ENCODE data around the gene GPR141. TPM values are rescaled to one million over a fixed set of nuclear protein-coding genes. Genes with fewer than 3 reads are reported as not detected.

The GPR141 gene
- total and polyA plus RNA-seq, 7 donors: 0.82 to 1.2 (median 1.2) TPM; not detected in 4

- no peak overlapping the region for H3K4me3 ChIP-seq
- no peak overlapping the region for H3K27ac ChIP-seq
- no peak for DNase-seq
- H3K4me1 ChIP-seq: no peaks in the 10 kb centered on the region
- H3K36me3 ChIP-seq: no peaks in the 10 kb centered on the region
- no peaks in the 10 kb centered on the region for H3K27me3 ChIP-seq
- no peaks in the 10 kb centered on the region for H3K9me3 ChIP-seq
- WGBS, 2 donors: 74 to 82% methylated on average over 4 of the region's 4 CpGs
- TF ChIP-seq, protein P1, sequence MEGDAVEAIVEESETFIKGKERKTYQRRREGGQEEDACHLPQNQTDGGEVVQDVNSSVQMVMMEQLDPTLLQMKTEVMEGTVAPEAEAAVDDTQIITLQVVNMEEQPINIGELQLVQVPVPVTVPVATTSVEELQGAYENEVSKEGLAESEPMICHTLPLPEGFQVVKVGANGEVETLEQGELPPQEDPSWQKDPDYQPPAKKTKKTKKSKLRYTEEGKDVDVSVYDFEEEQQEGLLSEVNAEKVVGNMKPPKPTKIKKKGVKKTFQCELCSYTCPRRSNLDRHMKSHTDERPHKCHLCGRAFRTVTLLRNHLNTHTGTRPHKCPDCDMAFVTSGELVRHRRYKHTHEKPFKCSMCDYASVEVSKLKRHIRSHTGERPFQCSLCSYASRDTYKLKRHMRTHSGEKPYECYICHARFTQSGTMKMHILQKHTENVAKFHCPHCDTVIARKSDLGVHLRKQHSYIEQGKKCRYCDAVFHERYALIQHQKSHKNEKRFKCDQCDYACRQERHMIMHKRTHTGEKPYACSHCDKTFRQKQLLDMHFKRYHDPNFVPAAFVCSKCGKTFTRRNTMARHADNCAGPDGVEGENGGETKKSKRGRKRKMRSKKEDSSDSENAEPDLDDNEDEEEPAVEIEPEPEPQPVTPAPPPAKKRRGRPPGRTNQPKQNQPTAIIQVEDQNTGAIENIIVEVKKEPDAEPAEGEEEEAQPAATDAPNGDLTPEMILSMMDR (IDR thresholded peaks at IDR 0.05): no peak
- TF ChIP-seq POLR2A (IDR thresholded peaks at IDR 0.05) (no peak), POLR2AphosphoS5 (IDR thresholded peaks at IDR 0.05) (no peak), EP300 (IDR thresholded peaks at IDR 0.05) (no peak)
- intact Hi-C loops (cut with DNase I): no loop called here
Observed at GRCh38 chr7:37765421-37765829, 81.9 kb downstream of the GPR141 start.

GRCh38 chr7:37765872-37766525 is 82.4 kb downstream of the GPR141 start:
- no peaks in the 10 kb centered on the region for H3K4me1 ChIP-seq
- no peak for DNase-seq
- H3K36me3 ChIP-seq: no peaks in the 10 kb centered on the region
- TF ChIP-seq POLR2AphosphoS5 (IDR thresholded peaks at IDR 0.05) (no peak), POLR2A (IDR thresholded peaks at IDR 0.05) (no peak), EP300 (IDR thresholded peaks at IDR 0.05) (no peak)
- TF ChIP-seq, protein P1 (IDR thresholded peaks at IDR 0.05): no peak
- 71 to 81% methylated on average over 6 of the region's 6 CpGs for WGBS, 2 donors
- H3K9me3 ChIP-seq: no peaks in the 10 kb centered on the region
- no peak overlapping the region for H3K4me3 ChIP-seq
- intact Hi-C loops (cut with DNase I): no loop called here
- H3K27ac ChIP-seq: no peak overlapping the region
- no peaks in the 10 kb centered on the region for H3K27me3 ChIP-seq

- intact Hi-C loops (cut with DNase I): no loop called here
- no peak for DNase-seq
- Histone ChIP-seq H3K27me3 (no peaks in the 10 kb centered on the region), H3K27ac (no peak overlapping the region), H3K9me3 (no peaks in the 10 kb centered on the region), H3K4me3 (no peak overlapping the region), H3K36me3 (no peaks in the 10 kb centered on the region), H3K4me1 (no peaks in the 10 kb centered on the region)
- WGBS, 2 donors: 86% methylated on average over 1 of the region's 1 CpG
- TF ChIP-seq, protein P1 (IDR thresholded peaks at IDR 0.05): no peak
- TF ChIP-seq POLR2AphosphoS5 (IDR thresholded peaks at IDR 0.05): no peak
- TF ChIP-seq POLR2A (IDR thresholded peaks at IDR 0.05): no peak
- TF ChIP-seq EP300 (IDR thresholded peaks at IDR 0.05): no peak
Observed at GRCh38 chr7:37768611-37769010, 85.0 kb downstream of the GPR141 start.

- Histone ChIP-seq H3K4me3 (no peak overlapping the region), H3K9me3 (no peaks in the 10 kb centered on the region), H3K36me3 (no peaks in the 10 kb centered on the region), H3K4me1 (no peaks in the 10 kb centered on the region), H3K27ac (no peak overlapping the region), H3K27me3 (no peaks in the 10 kb centered on the region)
- DNase-seq: no peak
- whole genome bisulfite sequencing, 2 donors: 31 to 39% methylated on average over 1 of the region's 1 CpG
- TF ChIP-seq POLR2AphosphoS5 (IDR thresholded peaks at IDR 0.05): no peak
- intact Hi-C loops (cut with DNase I): no loop called here
Observed at GRCh38 chr7:37769291-37769690, 85.7 kb downstream of the GPR141 start.

GRCh38 chr7:37769726-37770125 is 86.2 kb downstream of the GPR141 start:
- intact Hi-C loops (cut with DNase I): no loop called here
- no peaks in the 10 kb centered on the region for H3K27me3 ChIP-seq
- no peaks in the 10 kb centered on the region for H3K4me1 ChIP-seq

More at GRCh38 chr7:37769726-37770125, 86.2 kb downstream of the GPR141 start:
- no peaks in the 10 kb centered on the region for H3K36me3 ChIP-seq
- H3K27ac ChIP-seq: no peak overlapping the region
- 87 to 91% methylated on average over 3 of the region's 3 CpGs for WGBS, 2 donors
- DNase-seq: no peak
- H3K9me3 ChIP-seq: no peaks in the 10 kb centered on the region
- TF ChIP-seq, protein P1 (IDR thresholded peaks at IDR 0.05): no peak
- TF ChIP-seq EP300 (IDR thresholded peaks at IDR 0.05) (no peak), POLR2A (IDR thresholded peaks at IDR 0.05) (no peak), POLR2AphosphoS5 (IDR thresholded peaks at IDR 0.05) (no peak)
- H3K4me3 ChIP-seq: no peak overlapping the region

All from sigmoid colon (tissue), 7 donors.